Thyroid gland (tissue), 4 donors: ENCODE measurements around the gene PYDC1.

Experiments used
- CTCF ChIP-seq, 6 experiments: fragments of 200-600 bp in 3 of 6; fragments of 450-650 bp in 3 of 6; sonication (generic) in 3 of 6; IDR thresholded peaks; one replicate each; pipeline ENCODE4 v1.5.1; 2016 to 2019; ENCODE audit warnings: antibody characterized with exemption in 6 of 6, mild to moderate bottlenecking in 2 of 6, inconsistent platforms in 1 of 6, moderate library complexity in 1 of 6
- POLR2A ChIP-seq, 2 donors: fragments of 450-650 bp; IDR thresholded peaks; one replicate each; pipeline ENCODE4 v1.6.1; 2017; ENCODE audit warnings: antibody characterized with exemption in 2 of 2, mild to moderate bottlenecking in 2 of 2, moderate library complexity in 1 of 2

GRCh38 chr16:31204871-31205666, 11.9 kb downstream of the PYDC1 start:
- TF ChIP-seq CTCF (IDR thresholded peaks at IDR 0.05) (no peak), POLR2A (IDR thresholded peaks at IDR 0.05) (no peak)
